GM12891 (cell line): Measurements from ENCODE around the gene RPA3.

ENCODE experiments used
- DNase-seq: peaks from one replicate; pipeline ENCODE4 v3.0.0; 2011; ENCODE audit warnings: low spot score; ENCODE audit not compliant: insufficient read length
- FAIRE-seq: peaks from 2 replicates; lab custom pipeline; 2011; peaks lifted over from hg19 to GRCh38; lab: Jason Lieb, UNC
- PAX5 ChIP-seq: IDR thresholded peaks from 2 replicates; pipeline ENCODE4 v1.6.1; 2011; ENCODE audit warnings: low read length, moderate library complexity, mild to moderate bottlenecking; ENCODE audit not compliant: insufficient read depth, severe bottlenecking
- POLR2A ChIP-seq: IDR thresholded peaks from 2 replicates; pipeline ENCODE4 v1.6.1; 2011; ENCODE audit warnings: low read depth, low read length, control low read depth
- POLR2AphosphoS5 ChIP-seq: IDR thresholded peaks from 2 replicates; pipeline ENCODE4 v1.6.1; 2011; ENCODE audit warnings: low read depth, low read length, control low read depth
- POU2F2 ChIP-seq: IDR thresholded peaks from 2 replicates; pipeline ENCODE4 v1.6.1; 2011; ENCODE audit warnings: low read depth, mild to moderate bottlenecking, control low read depth, low read length, moderate library complexity
- SPI1 ChIP-seq: IDR thresholded peaks from 2 replicates; pipeline ENCODE4 v1.6.1; 2011; ENCODE audit warnings: low read depth, low read length, control low read depth
- TAF1 ChIP-seq: IDR thresholded peaks from 2 replicates; pipeline ENCODE4 v1.6.1; 2011; ENCODE audit warnings: low read depth, low read length, control low read depth

RPA3 gene

DNA sequence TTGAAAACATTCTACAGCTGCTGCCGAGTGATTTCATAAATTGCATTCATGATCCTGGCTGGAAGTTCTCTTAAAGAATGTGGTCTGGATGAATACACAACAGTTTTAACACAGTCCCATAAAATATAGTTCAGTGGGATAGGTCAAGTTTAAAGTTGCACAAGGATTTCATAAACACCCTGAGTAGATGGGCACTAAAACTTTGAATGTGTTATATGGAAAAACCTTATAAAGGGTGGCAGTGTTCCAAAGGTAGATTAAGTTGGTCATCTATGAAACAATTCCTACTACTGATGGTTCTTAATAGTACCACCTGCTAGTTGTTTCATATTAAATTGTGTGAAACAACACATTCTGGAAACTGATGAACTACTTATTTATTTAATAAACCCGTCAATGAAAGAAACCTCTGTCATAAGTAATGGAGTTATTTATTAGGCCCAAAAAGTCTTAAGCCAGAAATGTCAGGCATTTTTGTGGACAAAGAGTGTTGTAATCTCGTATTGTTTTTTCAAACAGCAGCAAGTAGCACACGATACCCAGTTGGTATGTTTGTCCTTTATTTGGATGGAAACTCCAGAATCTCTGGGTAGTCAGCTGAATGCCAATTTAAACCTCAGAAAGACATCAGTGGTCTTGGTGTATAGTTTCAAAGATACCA lies 14.3 kb upstream of the RPA3 start:
- DNase-seq = no peak
- no peak for FAIRE-seq
- TF ChIP-seq PAX5 (no peak), POLR2AphosphoS5 (no peak), TAF1 (no peak)

DNA sequence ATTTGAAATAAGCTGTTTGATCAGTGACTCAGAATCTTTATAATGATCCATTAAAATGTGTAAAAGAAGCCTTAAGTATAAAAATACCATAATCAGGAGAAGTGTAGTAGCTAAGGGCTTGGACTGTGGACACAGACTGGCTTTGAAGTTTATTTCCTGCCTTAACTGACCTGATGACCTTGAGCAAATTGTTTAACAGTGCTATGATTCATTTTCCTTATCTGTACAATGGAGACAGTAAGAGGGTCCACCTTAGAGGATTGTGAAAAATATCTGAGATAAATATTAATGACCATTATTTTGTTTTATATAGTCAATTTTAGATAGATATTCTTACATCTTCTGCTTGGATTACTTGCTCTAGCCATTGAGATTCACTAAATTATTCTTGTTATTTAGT lies 13.3 kb upstream of the RPA3 start:
- TF ChIP-seq POLR2AphosphoS5 (no peak), TAF1 (no peak), POLR2A (no peak), POU2F2 (no peak), SPI1 (no peak), PAX5 (no peak)
- FAIRE-seq = no peak
- no peak for DNase-seq

DNA sequence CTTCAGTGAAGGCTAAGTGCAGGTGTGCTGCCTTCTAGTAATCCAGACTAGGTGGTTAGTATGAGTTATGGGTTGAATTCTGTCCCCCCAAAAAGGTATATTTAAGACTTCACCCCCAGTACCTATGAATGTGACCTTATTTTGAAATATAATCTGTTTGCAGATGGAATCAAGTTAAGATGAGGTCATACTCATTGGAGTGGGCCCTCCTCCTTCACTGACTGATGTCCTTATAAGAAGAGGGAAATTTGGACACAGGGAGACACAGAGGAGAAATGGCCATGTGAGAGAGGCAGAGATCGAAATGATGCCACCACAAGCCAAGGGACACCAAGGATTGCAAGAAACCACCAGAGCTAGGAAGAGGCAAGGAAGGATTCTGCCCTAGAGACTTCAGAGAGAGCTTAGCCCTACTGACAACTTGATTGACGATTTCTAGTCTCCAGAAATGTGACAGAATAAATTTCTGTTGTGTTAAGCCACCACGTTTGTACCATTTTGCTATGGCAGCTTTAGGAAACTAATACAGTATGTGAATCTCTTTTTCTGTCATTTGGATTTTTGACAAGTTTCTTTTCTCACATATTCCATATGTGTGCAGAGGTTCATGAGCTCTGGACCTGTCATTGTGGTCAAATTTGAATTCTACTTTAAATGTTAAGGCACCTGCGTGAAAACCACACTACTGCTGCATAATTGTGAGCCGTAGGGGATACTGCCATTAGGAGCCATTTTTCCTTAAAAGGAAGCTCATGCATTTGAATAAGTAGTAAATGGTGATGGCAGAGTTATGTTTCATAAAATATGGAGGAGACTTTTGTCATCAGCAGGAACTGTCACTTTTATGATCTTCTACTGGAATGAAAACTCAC lies 2.6 kb upstream of the RPA3 start:
- TF ChIP-seq PAX5 (no peak), TAF1 (no peak), POU2F2 (no peak), POLR2AphosphoS5 (no peak), SPI1 (no peak), POLR2A (no peak)
- DNase-seq = no peak

DNA sequence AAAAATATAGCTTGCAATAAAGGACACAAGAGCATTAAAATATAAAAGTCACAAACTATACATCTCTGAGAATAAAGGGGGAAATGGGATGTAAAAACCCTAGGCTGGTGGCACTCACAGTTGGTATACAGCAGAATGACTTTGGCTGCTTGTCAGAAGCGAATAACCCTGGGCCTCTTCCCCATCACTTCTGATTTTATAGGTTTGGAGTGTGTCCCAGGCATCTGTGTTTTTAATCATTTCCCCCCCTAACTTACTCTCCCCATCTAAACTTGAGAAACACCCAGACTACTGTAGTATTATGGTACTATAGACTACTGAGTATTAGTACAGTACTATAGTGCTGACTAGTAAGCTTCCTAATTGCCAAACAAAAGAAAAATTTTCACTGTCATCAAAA lies 1.8 kb upstream of the RPA3 start:
- no peak for TF ChIP-seq TAF1
- no peak for TF ChIP-seq PAX5
- no peak for TF ChIP-seq POU2F2
- no peak for TF ChIP-seq SPI1
- TF ChIP-seq POLR2AphosphoS5 = no peak
- no peak for TF ChIP-seq POLR2A
- FAIRE-seq (no peak), DNase-seq (no peak)

More for the DNA sequence above, 2.6 kb upstream of the RPA3 start:
- no peak for FAIRE-seq

DNA sequence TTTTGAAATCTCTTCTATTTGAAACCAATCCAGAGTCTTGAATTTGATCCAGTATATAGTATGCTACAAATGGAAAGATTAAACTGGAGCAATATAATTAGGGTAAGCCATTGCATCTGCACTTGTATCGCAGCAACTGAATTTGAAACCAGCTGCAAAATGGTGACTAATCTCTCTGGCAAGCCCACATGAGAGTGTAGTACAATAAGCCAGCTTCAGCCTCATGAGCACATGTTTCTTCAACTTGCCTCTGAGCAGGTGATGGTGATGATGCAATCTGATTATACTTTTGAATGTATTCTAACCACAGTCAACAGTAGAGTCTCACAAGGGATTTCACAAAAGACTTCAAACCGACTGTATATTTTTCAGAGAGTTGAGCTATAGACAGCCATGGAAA lies 829 bp upstream of the RPA3 start:
- DNase-seq (peak; percentile 32), FAIRE-seq (peak; percentile 76)
- TF ChIP-seq POLR2A = no peak
- TF ChIP-seq PAX5 = no peak
- no peak for TF ChIP-seq SPI1
- no peak for TF ChIP-seq TAF1
- no peak for TF ChIP-seq POLR2AphosphoS5
- TF ChIP-seq POU2F2 = peak; percentile 15; the same call in 1 of the 2 replicates

DNA sequence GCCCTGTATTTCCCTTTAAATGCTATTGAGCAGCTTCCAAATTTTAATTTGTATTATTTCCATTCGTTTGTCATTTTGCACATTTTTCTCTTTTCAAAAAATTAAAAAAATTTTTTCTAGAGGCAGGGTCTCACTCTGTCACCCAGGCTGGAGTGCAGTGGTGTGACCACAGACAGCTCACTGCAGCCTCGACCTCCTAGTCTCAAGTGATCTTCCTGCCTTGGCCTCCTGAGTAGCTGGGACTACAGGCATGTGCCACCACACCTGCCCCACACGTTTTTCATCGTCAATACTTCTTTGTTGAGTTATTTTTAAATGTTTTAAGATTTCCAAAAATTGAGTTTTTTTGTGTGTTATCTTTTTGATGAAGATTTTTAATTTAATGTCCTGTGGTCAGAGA lies 4.7 kb downstream of the RPA3 start:
- DNase-seq = no peak
- FAIRE-seq = no peak
- TF ChIP-seq TAF1 = no peak
- TF ChIP-seq PAX5 = no peak
- TF ChIP-seq SPI1 = no peak
- TF ChIP-seq POU2F2 = no peak
- no peak for TF ChIP-seq POLR2AphosphoS5
- TF ChIP-seq POLR2A = no peak

DNA sequence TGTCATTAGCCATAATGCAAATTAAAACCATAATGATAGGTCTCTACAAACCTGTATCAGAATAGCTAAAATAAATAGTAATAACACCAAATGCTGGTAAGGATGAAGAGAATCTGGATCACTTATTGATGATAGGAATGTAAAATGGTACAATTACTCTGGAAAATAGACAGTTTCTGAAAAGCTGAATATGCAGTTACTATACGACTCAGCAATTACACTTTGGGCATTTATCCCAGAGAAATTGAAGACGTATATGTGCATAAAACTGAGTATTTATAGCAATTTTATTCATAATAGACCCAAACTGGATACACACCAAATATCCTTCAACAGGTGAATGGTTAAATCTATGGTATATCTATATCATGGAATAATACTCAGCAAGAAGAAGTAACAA lies 7.9 kb downstream of the RPA3 start:
- TF ChIP-seq PAX5 = no peak
- TF ChIP-seq POU2F2 = no peak
- TF ChIP-seq POLR2A = no peak
- no peak for TF ChIP-seq TAF1
- no peak for TF ChIP-seq POLR2AphosphoS5
- TF ChIP-seq SPI1 = no peak
- FAIRE-seq (peak; percentile 5), DNase-seq (no peak)

DNA sequence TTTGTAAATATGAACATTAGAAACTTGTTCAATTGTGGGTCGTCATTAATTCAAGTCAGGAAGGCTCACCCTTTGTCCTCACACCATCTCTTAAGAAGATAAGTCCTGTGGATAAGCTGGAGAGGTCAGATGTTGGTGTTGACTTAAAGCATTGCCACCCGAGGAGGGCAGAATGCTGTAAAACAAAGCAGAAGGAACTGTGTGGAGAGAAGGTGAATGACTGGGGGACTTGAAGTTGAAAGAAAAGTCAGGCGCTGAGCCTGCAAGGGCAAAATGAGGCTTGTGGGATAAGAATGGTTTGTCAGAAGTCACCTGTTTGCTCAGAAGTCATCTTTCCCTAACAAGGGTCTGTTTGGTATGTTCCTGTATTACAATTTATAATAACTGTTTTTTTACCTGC lies 9.1 kb downstream of the RPA3 start:
- peak; percentile 13 for FAIRE-seq
- no peak for DNase-seq
- TF ChIP-seq SPI1 (no peak), POLR2AphosphoS5 (no peak), PAX5 (no peak), TAF1 (no peak), POLR2A (no peak), POU2F2 (no peak)

DNA sequence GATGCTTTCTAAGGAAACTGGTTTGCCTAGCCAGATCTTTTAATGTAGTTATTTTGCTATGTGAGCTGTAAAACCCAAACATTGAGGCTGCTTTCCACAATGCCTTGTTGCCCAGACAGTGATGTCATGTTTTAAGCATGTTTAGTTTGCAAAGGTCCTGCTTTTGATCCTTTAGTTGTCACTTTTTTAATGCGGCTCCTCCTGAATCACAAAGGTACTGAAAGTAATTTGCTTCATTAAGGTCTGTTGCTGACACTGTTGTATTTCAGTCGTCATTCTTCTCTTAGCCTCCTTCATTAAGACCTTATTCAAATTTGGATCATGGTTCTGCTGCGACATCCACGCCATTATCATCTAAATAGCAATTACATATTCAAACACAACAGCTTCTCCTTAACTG lies 10.6 kb downstream of the RPA3 start:
- no peak for DNase-seq
- FAIRE-seq = no peak

DNA sequence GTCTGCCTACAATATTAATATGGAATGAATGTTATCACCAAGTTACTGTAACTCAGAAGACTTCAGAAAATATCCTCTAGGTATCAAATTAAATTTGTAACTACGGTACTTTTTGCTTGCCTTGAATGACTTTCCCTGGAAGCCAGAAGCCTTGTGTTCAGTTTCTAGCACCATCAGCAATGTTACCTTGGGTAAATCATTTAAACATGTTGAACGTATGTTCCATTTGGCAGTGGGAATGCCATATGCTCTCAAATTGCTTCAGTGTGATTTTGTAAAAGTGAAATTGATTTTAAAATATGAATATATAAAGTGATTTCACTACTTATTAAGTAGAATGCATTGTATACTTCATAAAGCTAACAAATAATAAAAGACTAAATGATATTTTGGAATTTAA lies 11.2 kb downstream of the RPA3 start:
- DNase-seq (no peak), FAIRE-seq (no peak)
- TF ChIP-seq SPI1 = no peak
- TF ChIP-seq PAX5 = no peak
- no peak for TF ChIP-seq TAF1

More for the DNA sequence above, 10.6 kb downstream of the RPA3 start:
- no peak for TF ChIP-seq POLR2A
- TF ChIP-seq POU2F2 = no peak
- TF ChIP-seq POLR2AphosphoS5 = no peak
- TF ChIP-seq PAX5 = no peak
- no peak for TF ChIP-seq SPI1
- TF ChIP-seq TAF1 = no peak
